T47D (cell line): ENCODE measurements around the gene MVB12B.

Experiments
- DNase-seq, 2 experiments: peaks; one replicate each; pipeline versions ENCODE4 v3.0.0 to v3.0.0-alpha.2; 2011 to 2012; ENCODE audit warnings: low read depth in 1 of 2, low spot score in 1 of 2
- JUND ChIP-seq: IDR thresholded peaks from 2 replicates; pipeline ENCODE4 v1.6.1; 2012; ENCODE audit warnings: low read depth
- in situ Hi-C: cut with HindIII; loops from 2 replicates; pipeline ENCODE4 v1.10.0; 2016; ENCODE audit warnings: low sequenced_read_pairs, low pct_unique_long_range_greater_than_20kb

Gene MVB12B

DNA sequence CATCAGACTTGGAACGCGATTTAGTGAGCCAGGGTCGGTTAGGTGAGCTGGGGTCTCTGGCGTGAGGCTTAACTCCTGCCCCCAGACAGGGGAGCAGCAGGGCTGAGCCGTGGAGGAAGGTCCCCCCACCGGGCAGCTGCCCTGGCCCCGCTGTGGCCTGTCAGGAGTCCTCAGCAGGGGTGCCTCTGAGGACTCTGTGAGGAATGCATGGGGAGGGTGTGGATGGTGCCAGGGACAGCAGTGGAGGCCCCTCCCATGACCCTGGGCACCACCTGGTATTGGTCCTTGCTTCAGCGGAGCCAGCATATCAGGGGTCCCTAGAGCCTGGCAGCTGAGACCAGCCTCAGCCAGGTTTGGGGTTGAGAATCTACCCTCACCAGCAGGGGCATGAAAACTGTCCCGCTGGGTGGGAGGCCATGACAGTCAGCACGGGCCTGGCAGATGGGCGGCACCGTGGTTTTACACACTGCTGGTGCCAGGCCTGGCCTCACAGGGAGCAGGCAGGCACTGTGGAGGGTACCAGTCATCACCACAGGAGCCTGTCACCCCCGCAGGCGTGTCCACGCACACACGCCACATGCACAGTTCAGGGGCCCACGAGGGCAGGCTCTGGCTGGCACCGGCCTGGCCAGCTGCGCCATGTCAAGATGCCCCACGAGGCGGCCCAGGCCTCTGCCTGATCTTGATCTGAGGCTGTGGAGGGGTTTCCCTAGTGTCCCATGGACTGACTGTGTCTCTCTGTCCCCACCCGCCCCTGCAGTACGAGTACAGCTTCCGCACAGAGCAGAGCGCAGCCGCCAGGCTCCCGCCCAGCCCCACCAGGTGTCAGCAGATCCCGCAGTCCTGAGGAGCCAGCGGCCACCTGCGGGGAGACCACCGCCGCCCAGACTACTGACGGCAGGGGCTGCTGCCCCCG lies 176.0 kb downstream of the MVB12B start:
- DNase-seq = no peak
- in situ Hi-C loops = no loop called here
- no peak for TF ChIP-seq JUND

DNA sequence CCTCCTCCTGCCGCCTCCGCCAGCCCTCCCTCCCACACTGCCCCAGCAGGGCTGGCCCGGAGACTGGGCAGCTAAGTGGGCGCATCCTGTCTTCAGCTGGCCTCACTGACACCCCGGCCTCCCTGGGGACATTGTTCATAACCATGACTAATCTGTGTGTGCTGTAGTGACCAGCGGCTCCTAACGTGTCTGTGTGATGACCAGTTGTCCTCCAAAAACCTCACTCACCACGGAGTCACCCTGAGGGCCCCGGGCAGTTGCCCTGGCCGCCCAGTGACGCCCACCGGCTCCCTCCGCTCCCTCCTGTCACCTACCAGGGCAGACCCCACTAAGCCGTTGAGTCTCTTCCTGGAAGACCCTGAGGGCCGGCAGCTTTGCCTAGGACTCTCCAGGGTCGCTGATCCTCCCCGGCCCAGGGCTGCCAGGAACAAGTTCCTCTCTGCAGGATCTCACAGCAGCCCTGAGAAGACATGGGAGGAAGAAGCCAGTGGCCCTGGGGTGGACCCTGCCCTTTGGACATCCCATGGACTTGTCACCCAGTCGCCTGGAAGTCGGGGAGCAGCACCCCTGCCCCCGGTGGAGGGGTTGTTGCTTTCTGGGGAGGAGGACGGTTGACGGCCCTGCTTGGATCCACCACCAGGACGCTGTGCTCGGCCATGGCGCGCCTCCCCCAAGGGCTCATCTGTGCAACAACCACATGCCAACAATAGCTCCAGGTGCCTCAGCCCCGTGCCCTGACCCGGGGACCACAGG lies 176.9 kb downstream of the MVB12B start:
- DNase-seq = no peak
- in situ Hi-C loops = no loop called here
- no peak for TF ChIP-seq JUND

DNA sequence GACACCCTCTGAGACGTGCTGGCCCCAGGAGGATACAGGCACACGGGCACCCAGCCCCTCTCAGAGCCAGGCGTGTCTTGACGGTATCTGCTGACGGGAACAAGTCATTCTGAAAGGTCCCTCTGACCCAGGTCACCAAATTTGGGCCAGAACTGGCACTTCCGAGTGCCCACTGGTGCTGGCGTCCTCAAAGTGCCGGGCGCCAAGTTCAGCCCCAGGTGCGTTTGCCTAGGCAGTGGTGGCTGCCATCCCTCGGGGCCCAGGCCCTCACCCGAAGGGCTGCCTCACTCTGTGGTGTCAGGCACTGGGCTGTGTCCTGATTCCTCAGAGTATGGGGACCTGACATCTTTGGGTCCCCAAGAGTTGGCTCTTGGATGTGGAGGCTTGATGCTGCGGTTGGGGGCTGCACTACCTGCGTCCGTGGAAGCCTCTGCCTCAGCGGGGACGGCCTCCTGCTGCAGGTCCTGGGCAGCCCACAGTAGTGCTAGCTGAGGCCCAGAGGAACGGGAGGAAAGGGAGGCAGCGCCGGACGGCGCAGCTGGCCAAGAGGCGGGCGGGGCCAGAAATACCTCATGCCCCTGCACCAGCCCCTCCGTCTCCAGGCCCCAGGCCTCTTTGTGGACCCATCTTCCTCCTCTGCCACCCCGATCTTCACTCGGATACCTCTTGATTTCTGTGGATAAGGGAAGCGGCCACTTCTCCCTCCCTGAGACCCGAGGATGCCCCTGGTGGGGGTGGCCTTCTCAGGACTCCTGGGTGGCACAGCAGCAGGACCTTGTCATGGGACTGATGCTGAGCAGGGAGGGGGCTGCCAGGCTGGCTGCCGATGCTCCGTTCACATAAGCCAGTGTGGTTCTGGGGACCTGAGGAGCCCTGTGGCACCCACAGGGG lies 177.7 kb downstream of the MVB12B start:
- DNase-seq = no peak
- in situ Hi-C loops = no loop called here
- TF ChIP-seq JUND = no peak

DNA sequence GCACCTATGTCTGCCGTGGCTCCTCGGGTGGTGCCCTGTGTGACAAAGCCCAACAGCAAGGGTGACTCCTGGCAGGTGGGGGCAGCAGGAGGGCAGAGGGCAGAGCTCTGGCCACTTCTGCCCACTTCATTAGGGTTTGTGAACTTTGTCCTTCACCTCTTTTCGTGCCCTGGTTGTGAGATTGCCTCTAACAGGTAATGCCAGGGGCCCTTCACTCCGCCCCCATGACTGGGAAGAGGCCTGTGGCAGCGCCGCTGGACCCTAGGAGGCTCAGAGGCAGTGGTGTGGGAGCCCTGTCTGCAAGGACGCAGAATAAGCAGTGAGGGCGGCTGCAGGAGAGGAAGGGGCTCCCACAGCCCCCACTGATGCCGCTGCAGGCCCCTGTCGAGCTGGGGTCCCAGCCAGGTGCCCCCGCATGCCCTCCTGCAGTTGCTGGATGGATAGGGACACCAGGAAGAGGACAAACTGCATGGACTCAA lies 178.4 kb downstream of the MVB12B start:
- in situ Hi-C loops = no loop called here
- no peak for TF ChIP-seq JUND
- DNase-seq = no peak

DNA sequence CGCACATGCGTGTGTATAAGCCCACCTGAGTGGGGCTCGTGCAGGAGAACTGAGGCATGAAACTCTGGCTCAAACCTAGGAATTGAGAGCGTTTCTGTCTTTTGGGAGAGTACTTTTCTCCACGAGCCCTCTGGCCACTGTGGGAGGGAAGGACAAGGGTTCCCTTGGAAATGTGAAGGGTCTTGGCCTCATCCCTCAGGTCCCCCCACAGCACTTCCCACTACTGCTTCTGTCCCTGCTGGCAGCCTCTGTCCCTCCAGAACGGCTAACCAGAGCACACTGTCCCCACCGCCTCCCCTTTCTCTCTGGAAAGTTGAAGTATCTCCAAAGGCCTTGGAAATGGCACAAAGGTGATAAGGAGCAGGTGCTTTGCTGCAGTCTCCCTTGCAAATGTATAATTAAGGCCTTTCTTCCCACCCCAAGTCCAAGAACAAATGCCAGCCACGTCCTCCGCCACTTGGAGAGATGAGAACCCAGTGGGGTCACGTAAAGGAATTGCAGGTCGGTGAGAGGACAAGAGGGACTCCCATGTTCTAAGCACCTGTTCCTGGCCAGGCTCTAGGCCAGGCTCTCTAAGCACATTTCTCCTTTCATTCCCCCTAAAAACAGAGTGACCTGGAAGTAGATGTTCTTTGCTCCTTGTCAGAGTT lies 179.2 kb downstream of the MVB12B start:
- DNase-seq = no peak
- in situ Hi-C loops = no loop called here
- no peak for TF ChIP-seq JUND

DNA sequence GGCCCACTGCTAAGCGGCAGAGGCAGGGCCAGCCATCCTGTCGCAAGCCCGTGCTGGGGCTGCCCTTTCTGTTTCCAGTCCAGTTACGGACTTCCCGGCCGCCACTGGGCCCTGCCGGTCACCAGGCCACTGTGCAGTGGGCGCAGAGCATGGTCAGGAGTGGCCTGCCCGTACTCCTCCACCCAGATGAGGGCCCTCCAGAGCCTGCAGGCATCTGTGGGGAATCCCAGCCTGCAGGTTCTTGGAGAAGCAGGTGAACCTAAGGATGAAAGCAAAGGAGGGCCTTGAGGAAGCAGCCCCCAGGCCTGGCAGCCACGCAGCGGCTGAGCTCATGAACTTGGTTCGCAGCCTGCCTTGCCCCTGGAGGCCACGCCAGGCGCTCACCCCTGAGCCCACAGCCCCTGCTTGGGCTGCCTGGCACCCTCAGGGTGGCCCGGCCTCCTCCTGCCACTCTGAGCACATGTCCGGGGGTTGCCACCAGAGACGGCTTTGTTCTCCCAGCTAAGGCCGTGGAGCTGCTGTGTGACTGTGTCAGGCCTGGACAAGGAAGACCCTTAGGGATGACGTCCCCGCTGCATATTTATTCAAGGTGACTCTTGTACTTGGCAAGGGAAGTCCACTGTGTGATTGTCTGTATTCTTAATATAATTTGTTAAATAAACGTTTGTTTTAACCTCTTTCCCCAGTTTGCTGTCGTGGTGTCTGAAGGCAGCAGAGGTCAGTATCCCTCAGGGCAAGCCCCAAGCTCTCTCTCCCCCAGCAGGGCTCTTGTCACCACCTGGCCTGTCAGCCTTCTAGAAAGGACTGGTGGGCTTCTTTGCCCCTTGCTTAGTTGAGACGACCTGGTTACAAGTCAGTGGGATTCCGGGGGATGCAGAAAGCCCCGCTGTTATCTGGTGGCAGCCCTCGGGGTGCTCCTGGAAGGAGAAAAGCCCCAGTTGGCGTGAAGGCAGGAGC lies 180.0 kb downstream of the MVB12B start:
- TF ChIP-seq JUND = no peak
- in situ Hi-C loops = no loop called here
- no peak for DNase-seq

DNA sequence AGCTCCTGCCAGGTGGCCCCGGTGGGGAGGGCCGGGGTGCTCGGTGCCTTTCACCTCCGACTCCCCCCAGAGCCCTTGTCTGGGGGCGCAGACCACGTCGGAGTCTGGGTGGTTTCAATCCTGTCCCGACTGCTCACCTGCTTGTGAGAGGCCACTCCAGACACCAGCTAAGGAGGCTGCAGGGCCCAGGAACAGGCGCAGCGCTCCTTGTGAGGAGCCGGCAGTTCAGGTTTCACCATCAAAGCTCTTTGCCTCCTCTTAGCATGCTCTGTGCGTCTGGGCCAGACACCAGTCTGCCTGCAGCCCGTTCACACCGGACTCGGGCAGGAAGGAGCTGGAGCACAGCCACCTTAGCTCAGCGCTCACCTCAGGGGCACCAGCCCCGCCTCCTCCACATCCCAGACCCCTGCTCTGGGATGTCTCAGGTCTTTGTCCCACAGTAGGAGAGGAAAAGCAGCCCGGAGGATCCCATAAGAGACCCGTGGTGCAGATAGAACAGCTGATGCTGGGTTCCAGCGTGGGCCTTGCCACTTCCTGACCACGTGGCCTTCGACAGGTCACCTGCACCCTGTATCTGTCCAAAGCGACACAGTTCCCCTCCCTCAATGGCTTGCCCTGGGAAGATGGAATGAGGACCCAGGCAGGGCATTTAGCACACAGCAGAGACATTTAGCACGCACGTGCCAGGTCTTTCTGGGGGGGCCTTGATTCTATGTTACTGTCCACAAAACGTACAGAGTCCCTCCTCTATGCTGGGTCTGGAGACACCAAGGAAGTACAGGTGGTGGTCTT lies 180.9 kb downstream of the MVB12B start:
- TF ChIP-seq JUND = no peak
- in situ Hi-C loops = no loop called here
- no peak for DNase-seq

DNA sequence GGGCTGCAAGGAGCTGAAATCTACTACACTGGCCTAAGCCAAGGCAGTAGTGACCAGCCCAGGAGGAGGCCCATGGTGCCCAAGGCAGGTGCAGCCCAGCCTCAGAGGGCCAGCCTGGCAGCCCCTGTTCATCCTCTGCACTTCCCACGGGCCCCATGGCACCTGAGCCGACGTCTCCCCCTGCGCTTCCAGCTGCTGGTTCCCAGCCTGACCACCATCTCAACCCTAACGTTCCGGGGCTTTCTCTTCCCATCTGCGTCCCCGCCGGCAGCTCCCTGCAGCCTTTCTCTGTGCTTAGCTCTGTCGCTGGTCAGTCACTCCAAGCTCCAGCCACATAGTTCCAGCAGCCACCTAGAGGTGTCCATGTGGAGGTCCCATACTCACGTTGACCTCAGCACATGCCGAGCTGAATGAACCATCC lies 181.6 kb downstream of the MVB12B start:
- DNase-seq = no peak
- in situ Hi-C loops = no loop called here
- no peak for TF ChIP-seq JUND

DNA sequence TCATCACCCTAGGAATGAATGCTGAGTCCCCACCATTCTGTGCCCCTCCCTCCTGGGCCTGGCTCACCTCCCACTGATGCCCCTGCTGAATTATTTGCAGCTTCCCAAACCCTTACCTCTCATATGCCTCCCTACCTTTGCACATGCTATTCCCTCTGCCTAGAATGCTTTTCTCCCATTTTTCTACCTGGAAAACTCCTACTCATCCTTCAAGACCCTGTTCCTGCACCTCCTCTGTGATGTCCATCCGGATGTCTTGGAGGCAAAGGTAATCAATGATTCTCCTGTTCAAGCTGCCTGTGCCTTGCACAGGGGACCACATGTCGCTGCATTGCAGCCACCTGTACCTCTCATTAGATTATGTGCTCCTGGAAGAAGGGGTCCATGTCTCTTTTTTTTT lies 182.3 kb downstream of the MVB12B start:
- TF ChIP-seq JUND = no peak
- no peak for DNase-seq
- in situ Hi-C loops = no loop called here

DNA sequence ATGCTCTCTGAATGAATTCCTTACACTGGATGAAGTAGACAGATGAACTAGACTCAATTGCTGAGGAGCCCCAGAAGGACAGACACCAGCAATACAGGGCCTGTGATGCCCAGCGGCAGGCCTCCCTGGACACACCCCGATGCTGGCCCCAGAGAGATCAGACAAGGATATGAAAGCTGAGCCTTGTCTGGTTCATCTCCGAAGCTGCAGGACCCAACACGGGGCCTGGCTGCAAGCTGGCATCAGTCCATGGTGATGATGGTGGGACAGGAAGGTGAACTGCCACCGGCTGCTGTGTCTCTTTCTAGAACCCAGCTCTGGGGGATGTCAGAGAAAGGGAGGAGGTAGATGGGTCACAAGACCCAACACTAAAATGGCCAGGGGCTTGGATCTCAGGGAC lies 183.1 kb downstream of the MVB12B start:
- no peak for TF ChIP-seq JUND
- no peak for DNase-seq
- in situ Hi-C loops = no loop called here
